Cardiac muscle cell (in vitro differentiated cells and primary cell): ENCODE results near the gene ZNF547. TPM values are rescaled to one million over a fixed set of nuclear protein-coding genes. Genes with fewer than 3 reads are reported as not detected.

Source experiments
- DNase-seq, 2 donors: peaks; one replicate each; pipeline versions ENCODE4 v3.0.0 to v3.0.0-alpha.2; 2010 to 2017; ENCODE audit warnings: low read depth in 1 of 2, low spot score in 1 of 2
- H3K27ac ChIP-seq: fragments of 200-600 bp; sonication (generic); 2 replicates; pipeline ENCODE4 v1.5.1; 2016
- H3K27me3 ChIP-seq: fragments of 200-600 bp; sonication (generic); 2 replicates; pipeline ENCODE4 v1.6.0; 2016; ENCODE audit warnings: control low read depth
- H3K36me3 ChIP-seq: fragments of 200-600 bp; sonication (generic); 2 replicates; pipeline ENCODE4 v1.5.1; 2016; ENCODE audit warnings: control low read depth
- H3K4me1 ChIP-seq: fragments of 200-600 bp; sonication (generic); 2 replicates; pipeline ENCODE4 v1.8.1; 2017; ENCODE audit warnings: low read depth, mild to moderate bottlenecking, mixed run types
- H3K4me3 ChIP-seq: fragments of 200-600 bp; sonication (generic); 2 replicates; pipeline ENCODE4 v1.5.1; 2016; ENCODE audit warnings: mild to moderate bottlenecking
- H3K9me3 ChIP-seq: fragments of 200-600 bp; sonication (generic); 2 replicates; pipeline ENCODE4 v1.5.1; 2017; ENCODE audit warnings: low read depth, mild to moderate bottlenecking, control low read depth
- polyA plus RNA-seq: library from polyadenylated mRNA; unstranded; fragments of >200 nt; fragmentation: Nextera tagmentation; extraction: Ambion mirVana; gene quantifications from 2 replicates; pipeline ENCODE4 v1.2.1, GENCODE V29; 2016
- total RNA-seq: library from RNA; depleted of rRNA; stranded (reverse); fragments of >200 nt; gene quantifications from 2 replicates; pipeline ENCODE4 v1.2.3, GENCODE V29; 2016
- TF ChIP-seq, protein P1 (sequence below): IDR thresholded peaks from 2 replicates; pipeline ENCODE4 v1.5.1; 2012; ENCODE audit warnings: low read depth, mild to moderate bottlenecking, low read length

The ZNF547 gene
- total and polyA plus RNA-seq, 2 experiments from 2014 or later: 0.66 to 1.8 TPM

DNA sequence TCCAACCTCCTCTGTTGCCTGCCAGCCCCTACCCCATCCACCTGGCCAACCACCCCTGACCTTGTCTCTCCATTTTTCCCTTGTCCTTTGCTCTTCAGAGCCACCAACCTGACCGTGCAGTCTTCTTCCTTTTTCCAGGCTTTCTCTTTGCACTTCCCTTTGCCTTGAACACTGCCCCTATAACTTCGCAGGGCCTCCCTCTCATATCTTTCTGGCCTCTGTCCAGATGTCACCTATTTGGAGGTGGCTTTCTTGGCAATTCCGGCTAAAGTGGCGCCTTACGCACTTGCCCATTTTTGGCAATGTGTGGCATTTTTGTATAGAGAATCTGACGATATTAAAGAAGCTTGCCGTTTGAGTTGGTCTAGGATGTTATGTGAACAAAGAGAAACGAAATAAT, 42.2 kb upstream of the ZNF547 start:
- Histone ChIP-seq H3K9me3 (no peaks in the 10 kb centered on the region), H3K27me3 (peaks cover 21% of the 10 kb centered on the region), H3K27ac (peak overlapping the region; percentile 93), H3K4me3 (peak overlapping the region; percentile 91), H3K36me3 (peaks cover 21% of the 10 kb centered on the region), H3K4me1 (peaks cover 12% of the 10 kb centered on the region)
- TF ChIP-seq, protein P1, sequence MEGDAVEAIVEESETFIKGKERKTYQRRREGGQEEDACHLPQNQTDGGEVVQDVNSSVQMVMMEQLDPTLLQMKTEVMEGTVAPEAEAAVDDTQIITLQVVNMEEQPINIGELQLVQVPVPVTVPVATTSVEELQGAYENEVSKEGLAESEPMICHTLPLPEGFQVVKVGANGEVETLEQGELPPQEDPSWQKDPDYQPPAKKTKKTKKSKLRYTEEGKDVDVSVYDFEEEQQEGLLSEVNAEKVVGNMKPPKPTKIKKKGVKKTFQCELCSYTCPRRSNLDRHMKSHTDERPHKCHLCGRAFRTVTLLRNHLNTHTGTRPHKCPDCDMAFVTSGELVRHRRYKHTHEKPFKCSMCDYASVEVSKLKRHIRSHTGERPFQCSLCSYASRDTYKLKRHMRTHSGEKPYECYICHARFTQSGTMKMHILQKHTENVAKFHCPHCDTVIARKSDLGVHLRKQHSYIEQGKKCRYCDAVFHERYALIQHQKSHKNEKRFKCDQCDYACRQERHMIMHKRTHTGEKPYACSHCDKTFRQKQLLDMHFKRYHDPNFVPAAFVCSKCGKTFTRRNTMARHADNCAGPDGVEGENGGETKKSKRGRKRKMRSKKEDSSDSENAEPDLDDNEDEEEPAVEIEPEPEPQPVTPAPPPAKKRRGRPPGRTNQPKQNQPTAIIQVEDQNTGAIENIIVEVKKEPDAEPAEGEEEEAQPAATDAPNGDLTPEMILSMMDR: no peak
- no peak for DNase-seq

DNA sequence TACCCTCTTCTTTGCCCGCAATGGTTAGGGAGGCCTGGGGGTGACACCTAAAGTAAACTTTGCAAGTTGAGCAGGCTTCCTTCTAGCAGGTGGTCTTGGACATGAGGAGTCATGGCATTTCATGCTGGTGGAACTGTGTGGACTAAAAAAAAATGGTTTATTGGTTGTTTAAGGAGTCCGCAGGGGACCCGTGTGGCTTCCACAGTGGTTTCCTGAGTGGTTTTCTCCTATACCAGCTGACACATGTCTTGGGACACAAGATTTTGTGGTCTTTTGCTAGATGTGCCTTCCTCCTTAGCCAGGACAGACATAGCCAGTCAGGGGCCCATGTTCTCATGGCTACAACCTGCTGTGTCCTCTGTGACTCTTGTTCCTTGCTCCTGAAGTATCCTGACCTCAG, 41.6 kb upstream of the ZNF547 start:
- Histone ChIP-seq H3K27me3 (peaks cover 15% of the 10 kb centered on the region), H3K4me1 (peaks cover 12% of the 10 kb centered on the region), H3K27ac (no peak overlapping the region), H3K36me3 (peaks cover 25% of the 10 kb centered on the region), H3K4me3 (no peak overlapping the region), H3K9me3 (no peaks in the 10 kb centered on the region)
- no peak for DNase-seq
- TF ChIP-seq, protein P1: no peak

DNA sequence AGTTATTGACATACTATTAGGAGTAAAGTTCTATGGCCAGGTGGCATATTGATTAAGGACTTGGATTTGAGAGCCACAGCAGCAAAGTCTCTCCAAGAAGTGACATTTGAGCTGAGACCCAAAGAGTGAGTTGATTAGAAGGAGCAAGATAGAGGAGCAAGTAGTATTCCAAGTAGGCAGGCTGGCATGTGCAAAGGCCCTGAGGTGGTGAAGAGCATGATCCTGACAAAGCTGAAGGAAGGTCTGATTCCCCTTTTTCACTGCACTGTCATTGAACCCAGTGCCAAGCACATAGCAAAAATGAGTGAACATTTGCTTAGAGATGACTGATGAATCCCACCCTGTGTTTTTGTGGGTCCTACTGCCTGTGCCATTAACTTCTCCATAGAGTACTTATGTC, 38.4 kb upstream of the ZNF547 start:
- H3K27ac ChIP-seq: no peak overlapping the region
- H3K4me1 ChIP-seq: peaks cover 8% of the 10 kb centered on the region
- H3K4me3 ChIP-seq: no peak overlapping the region
- H3K9me3 ChIP-seq: no peaks in the 10 kb centered on the region
- peaks cover 48% of the 10 kb centered on the region for H3K36me3 ChIP-seq
- TF ChIP-seq, protein P1: no peak
- DNase-seq: no peak
- no peaks in the 10 kb centered on the region for H3K27me3 ChIP-seq

DNA sequence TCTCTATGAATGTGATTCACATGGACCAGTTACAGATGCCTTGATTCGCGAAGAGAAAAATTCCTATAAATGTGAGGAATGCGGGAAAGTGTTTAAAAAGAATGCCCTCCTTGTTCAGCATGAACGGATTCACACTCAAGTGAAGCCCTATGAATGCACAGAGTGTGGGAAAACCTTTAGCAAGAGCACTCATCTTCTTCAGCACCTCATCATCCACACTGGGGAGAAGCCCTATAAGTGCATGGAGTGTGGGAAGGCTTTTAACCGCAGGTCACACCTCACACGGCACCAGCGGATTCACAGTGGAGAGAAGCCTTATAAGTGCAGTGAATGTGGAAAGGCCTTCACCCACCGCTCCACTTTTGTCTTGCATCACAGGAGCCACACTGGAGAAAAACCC, 35.4 kb upstream of the ZNF547 start:
- Histone ChIP-seq H3K27ac (no peak overlapping the region), H3K4me1 (no peaks in the 10 kb centered on the region), H3K9me3 (no peaks in the 10 kb centered on the region), H3K36me3 (peaks cover 52% of the 10 kb centered on the region), H3K27me3 (no peaks in the 10 kb centered on the region), H3K4me3 (no peak overlapping the region)
- no peak for DNase-seq
- TF ChIP-seq, protein P1: no peak

DNA sequence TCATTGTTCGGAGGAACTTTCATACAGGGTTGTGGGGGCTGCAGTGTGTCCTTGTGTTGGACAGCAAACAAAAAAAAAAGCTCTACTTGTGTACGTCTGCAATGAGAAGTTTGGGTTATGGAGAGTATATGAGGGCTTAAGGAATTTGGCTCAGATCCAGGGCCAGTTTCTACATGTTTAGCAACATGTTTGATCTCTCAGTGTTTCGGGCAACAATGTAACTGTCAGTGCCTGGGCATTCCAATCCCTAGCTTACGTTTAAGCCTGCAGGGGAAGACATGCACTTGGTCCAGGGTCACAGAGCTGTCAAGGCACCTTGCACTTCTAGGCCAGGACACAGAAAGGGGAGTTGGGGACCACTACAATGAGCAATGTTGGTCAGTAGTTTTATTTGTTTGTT, 29.2 kb upstream of the ZNF547 start:
- Histone ChIP-seq H3K36me3 (peaks cover 4% of the 10 kb centered on the region), H3K9me3 (no peaks in the 10 kb centered on the region), H3K27ac (no peak overlapping the region), H3K4me3 (no peak overlapping the region), H3K4me1 (peaks cover 6% of the 10 kb centered on the region), H3K27me3 (no peaks in the 10 kb centered on the region)
- no peak for DNase-seq
- TF ChIP-seq, protein P1: no peak

DNA sequence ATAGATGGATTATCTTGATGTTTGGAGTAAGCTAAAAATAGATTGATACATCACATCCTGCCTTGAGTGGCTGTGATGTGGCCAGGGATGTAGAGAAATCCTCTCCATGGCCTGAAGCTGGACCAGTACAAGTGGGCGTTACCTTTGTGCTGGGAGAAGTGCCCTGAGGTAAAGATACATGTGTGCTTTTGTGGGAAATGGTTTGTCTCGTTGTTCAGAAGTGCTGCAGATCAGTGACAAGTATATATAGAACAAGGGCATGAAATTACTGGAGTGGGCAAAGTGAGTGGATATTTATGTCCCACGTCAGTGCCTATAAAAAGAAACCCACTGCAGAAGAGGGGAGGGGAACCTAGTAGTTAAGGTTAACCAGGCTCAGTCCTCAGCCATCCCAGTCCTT, 24.5 kb upstream of the ZNF547 start:
- Histone ChIP-seq H3K4me1 (peaks cover 6% of the 10 kb centered on the region), H3K27ac (peak overlapping the region; percentile 1), H3K36me3 (no peaks in the 10 kb centered on the region), H3K4me3 (no peak overlapping the region), H3K27me3 (peaks cover 10% of the 10 kb centered on the region), H3K9me3 (no peaks in the 10 kb centered on the region)
- TF ChIP-seq, protein P1: no peak
- DNase-seq: no peak
